GM12801 (cell line): ENCODE data around the gene AMIGO3.

Experiments used
- TF ChIP-seq, protein P1 (sequence below): IDR thresholded peaks from one replicate; pipeline ENCODE4 v1.5.1; 2011; ENCODE audit warnings: control low read depth; ENCODE audit not compliant: insufficient read length; ENCODE audit errors: extremely low read depth

Gene AMIGO3

DNA sequence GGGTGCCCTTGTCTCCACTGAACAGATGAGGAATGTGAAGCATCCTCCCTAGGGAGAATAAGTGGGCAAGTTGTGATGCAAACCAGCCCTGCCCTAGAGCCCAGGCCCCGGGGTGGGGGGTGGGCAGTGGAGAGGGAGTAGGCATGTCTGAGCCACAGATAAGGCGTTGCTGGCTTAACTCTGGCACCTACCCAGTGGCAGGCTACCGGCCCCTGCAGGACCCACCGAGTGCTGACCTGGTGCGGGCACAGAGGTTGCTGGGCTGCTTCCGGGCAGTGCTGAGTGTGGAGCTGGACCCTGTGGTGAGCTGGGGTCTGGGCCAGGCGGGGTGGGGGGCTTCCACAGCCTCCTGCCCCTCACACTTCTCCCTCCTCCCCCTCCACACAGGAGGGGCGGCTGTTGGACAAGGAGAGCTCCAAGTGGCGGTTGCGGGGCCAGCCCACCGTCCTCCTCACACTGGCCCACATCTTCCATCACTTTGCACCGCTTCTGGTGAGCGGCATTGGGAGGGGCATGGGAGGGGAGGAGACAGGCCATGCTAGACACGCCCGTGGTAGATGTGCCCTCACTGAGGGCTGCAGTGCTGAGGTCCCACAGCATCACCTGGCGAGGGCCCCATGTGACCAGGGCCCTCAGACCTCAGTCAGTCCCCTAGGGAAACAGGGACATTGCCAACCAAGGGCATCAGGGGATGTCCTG, 20.1 kb downstream of the AMIGO3 start:
- TF ChIP-seq, protein P1, sequence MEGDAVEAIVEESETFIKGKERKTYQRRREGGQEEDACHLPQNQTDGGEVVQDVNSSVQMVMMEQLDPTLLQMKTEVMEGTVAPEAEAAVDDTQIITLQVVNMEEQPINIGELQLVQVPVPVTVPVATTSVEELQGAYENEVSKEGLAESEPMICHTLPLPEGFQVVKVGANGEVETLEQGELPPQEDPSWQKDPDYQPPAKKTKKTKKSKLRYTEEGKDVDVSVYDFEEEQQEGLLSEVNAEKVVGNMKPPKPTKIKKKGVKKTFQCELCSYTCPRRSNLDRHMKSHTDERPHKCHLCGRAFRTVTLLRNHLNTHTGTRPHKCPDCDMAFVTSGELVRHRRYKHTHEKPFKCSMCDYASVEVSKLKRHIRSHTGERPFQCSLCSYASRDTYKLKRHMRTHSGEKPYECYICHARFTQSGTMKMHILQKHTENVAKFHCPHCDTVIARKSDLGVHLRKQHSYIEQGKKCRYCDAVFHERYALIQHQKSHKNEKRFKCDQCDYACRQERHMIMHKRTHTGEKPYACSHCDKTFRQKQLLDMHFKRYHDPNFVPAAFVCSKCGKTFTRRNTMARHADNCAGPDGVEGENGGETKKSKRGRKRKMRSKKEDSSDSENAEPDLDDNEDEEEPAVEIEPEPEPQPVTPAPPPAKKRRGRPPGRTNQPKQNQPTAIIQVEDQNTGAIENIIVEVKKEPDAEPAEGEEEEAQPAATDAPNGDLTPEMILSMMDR = no peak

DNA sequence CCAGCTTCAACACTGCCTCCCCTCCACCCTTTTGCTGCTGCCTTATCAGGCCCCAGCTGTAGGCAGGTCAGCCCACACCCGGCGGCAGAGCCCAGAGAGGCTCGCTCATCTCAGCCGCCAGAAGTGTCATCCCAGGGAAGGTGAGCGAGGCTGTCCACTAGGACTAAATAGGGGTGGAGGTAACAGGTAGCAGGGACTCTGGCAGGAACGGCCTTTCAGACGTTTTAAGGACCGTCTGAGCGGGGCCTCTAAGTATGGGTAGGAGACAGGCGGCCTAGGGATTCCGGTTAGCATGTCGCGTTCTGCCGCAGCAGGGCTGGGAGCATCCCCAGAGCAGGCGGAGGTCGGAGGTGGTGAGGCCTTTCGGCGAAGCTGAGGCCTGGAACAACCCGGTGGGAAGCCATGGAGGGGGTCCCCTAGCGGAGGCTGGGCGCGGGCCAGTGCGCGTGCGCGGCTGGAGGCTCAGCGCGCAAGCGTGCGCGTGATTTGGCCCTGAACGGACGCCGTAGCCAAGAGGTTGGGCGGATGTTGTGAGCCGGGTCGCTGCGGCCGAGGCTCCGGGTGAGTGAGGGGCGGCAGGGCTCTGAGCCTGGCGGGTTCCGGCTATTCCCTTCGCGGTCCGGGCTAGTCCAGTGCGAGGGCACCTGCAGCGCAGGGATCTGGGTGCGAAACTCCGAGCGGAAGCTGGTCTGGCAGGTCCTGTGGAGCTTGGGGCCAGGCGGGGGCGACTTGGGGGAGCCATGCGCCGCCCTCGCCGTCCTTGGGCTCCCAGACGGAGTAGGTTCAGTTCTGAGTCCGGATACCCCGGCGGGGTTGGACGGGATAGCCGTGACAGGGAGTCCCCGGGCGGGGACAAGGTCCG, 30.2 kb downstream of the AMIGO3 start, which contains the start of the genes MST1 and RNF123:
Gene MST1 (minus strand): TSS at position 429 of the 862 bp plus-strand sequence. CDS start 783 bp downstream, outside the sequence.
Gene RNF123 (plus strand): TSS at position 512 of the 862 bp plus-strand sequence. CDS start 1,609 bp downstream, outside the sequence.
- TF ChIP-seq, protein P1 = no peak

DNA sequence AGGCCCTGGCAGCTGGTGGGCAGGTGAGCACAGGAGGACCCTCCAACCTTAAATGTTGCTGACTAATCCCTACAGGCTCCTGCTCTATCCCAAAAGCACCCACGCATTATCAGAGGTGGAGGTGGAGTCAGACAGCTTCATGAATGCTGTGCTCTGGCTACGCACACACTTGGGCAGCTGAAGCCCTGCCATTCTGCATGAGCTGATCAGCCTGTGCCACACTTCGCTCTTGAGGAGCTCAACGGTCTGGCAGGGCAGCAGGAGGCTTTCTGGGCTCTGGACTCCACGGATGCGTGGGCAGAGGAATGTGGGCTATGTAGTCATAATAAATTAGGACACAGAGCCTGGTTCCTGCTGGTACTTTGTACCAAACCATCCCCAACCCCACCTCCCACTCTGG, 36.3 kb downstream of the AMIGO3 start:
- TF ChIP-seq, protein P1 = no peak

DNA sequence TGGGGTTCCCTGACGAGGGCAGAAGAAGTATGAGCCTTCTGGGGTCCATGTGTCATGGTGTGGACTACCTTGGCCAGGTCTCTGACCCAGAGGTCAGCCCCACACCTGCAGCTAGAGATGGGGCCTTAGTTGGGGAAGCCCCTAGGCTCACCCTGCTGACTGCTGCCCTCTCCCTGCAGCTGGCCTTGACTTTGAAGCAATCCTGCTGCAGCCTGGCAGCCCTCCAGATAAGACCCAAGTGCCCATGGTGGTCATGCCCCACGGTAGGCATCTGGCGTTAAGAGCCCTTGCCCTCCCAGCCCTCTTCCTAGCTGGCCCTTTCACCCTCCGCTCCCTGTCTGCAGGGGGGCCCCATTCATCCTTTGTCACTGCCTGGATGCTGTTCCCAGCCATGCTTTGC, 37.9 kb downstream of the AMIGO3 start:
- TF ChIP-seq, protein P1 = no peak

DNA sequence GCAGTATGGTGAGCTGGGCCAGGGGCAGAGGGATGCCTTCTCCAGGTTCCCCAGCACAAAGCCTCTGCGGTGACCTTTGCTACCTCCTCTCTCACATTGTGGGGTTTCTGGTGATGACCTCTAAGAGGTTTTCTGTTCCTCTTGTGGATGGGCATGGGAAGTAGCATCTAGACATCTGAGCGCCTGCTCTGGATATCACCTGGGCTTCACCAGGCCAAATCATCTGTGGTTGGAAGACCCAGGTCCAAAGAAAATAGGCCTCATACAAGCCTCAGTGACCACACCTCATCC, 38.3 kb downstream of the AMIGO3 start:
- TF ChIP-seq, protein P1 = no peak

DNA sequence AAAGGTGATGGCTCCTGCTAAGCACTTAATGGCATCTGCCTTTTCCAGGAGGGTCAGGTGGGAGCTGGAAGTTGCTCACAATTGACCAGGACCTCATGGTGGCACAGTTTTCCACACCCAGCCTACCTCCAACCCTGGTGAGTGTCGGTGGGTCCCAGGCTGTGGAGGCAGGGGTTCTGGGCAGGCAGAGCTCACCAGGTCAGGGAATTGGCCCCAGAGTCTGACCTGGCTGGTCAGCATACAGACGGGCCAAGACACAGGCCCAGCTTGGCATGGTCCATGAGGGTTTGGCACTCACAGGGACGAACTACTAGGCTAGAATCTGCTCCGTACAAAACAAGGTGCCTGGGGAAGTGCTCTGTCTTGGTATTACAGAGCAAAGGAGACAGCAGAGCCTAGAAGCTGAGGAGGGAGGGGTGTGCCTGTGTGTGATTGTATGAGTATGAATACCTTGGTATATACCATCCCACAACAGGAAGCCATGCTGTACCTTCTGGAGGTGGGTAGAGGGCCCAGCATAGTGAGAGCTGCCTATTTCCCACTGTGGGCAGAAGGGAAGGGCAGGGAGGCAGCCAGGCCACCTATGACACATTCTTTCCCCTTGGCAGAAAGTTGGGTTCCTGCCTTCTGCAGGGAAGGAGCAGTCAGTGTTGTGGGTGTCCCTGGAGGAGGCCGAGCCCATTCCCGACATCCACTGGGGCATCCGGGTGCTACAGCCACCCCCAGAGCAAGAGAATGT, 38.8 kb downstream of the AMIGO3 start:
- TF ChIP-seq, protein P1 = no peak

DNA sequence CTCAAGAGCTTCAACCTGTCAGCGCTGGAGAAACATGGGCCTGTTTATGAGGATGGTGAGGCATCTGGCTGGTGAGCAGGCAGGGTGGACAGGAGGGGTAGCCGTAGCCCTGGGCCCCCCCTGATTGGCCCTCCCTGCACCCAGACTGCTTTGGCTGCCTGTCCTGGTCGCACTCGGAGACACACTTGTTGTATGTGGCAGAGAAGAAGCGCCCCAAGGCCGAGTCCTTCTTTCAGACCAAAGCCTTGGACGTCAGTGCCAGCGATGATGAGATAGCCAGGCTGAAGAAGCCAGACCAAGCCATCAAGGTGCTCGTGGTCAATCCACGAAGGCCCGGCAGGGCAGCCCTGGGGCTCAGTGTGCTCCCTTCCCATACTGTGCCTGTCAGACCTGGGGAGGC, 43.6 kb downstream of the AMIGO3 start:
- TF ChIP-seq, protein P1 = no peak
